Measurements from ENCODE around the gene PINK1. TPM values are rescaled to one million over a fixed set of nuclear protein-coding genes. Genes with fewer than 3 reads are reported as not detected.

Gene PINK1
- 1 to 10 TPM; 6.6 TPM for total RNA-seq

DNA sequence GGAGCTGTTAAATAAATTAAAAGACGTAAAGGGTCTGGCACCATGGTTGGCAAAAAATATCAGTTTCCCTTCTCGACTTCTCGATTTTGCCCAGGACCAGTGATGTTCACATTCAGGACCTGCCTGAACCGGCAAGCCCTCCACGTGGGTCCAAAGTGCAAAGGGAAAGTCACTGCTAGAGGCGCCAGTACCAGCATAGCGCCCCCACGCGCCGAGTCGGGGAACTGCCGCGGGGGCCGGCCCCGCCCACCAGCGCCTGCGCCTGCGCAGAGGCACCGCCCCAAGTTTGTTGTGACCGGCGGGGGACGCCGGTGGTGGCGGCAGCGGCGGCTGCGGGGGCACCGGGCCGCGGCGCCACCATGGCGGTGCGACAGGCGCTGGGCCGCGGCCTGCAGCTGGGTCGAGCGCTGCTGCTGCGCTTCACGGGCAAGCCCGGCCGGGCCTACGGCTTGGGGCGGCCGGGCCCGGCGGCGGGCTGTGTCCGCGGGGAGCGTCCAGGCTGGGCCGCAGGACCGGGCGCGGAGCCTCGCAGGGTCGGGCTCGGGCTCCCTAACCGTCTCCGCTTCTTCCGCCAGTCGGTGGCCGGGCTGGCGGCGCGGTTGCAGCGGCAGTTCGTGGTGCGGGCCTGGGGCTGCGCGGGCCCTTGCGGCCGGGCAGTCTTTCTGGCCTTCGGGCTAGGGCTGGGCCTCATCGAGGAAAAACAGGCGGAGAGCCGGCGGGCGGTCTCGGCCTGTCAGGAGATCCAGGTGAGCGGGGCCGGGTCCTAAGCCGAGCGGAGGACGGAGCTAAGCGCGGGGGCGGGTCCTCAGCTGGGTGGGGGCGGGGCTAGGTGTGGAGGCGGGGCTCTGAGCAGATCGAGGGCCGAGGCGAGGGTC is at the start of gene PINK1:
Gene PINK1, plus strand, starts transcription at position 269 of the 875 bp plus-strand sequence. Its CDS starts 91 bp downstream, at position 360.
- no peaks in the 10 kb centered on the region for H3K9me3 Mint-ChIP-seq
- H3K27ac Mint-ChIP-seq = peak within 1 kb of the TSS; percentile 44
- H3K4me1 Mint-ChIP-seq = peaks cover 14% of the 10 kb centered on the region
- H3K27me3 Mint-ChIP-seq = peaks cover 9% of the 10 kb centered on the region
- ChIA-PET CTCF (interaction anchor here (0.6 to 3.5 kb wide), 27 partner anchors 8 to 750 kb away, joined by 3 to 37 read pairs (median 4); partner anchors contain the start of genes CDA, DDOST and MUL1), POLR2A (interaction anchor here (0.8 to 2.7 kb wide), 11 partner anchors 13 to 153 kb away, joined by 3 to 19 read pairs (median 4); partner anchors contain the start of genes CDA, DDOST and HP1BP3)
- H3K4me3 Mint-ChIP-seq = peak within 1 kb of the TSS; percentile 77
- peak; percentile 90 for DNase-seq
- H3K36me3 Mint-ChIP-seq (ENCODE audit: low read depth) = no peaks in the 10 kb centered on the region

DNA sequence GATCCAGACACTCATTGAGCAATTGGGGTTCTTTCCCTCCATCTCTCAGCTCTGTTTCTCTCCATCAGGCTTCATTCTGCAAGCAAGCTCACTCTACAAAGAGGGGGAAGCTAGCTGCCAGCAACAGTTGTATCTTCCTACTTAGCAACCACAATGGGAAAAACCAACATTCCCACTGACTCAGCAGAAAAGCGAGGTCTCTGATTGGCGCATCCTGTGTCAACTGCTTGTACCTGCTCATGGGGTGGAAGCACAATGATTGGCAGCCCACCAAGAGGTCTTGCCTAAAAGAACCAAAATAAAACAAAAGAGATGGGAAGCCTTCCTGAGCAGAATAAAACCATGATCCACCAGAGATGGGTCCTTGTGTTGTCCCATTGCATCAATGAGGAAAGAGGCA is 48.4 kb upstream of the PINK1 start:
- Mint-ChIP-seq H3K27me3 (peaks cover 31% of the 10 kb centered on the region), H3K9me3 (no peaks in the 10 kb centered on the region), H3K4me1 (peaks cover 15% of the 10 kb centered on the region), H3K4me3 (no peak overlapping the region), H3K27ac (no peak overlapping the region), H3K36me3 (ENCODE audit: low read depth) (no peaks in the 10 kb centered on the region)
- ChIA-PET POLR2A (no interaction called here), CTCF (interaction anchor here (1.9 kb wide), 1 partner anchor 10 kb away, joined by 7 read pairs; no protein-coding TSS in a partner anchor)
- no peak for DNase-seq

- H3K27ac Mint-ChIP-seq = no peak overlapping the region
- peaks cover 15% of the 10 kb centered on the region for H3K4me1 Mint-ChIP-seq
- no peaks in the 10 kb centered on the region for H3K9me3 Mint-ChIP-seq
- H3K27me3 Mint-ChIP-seq = peaks cover 44% of the 10 kb centered on the region
- DNase-seq = no peak
- no peaks in the 10 kb centered on the region for H3K36me3 Mint-ChIP-seq (ENCODE audit: low read depth)
- CTCF ChIA-PET = interaction anchor here (1.0 to 1.9 kb wide), 4 partner anchors 12 to 609 kb away, joined by 3 to 7 read pairs (median 4); no protein-coding TSS in a partner anchor
- POLR2A ChIA-PET = no interaction called here
- H3K4me3 Mint-ChIP-seq = no peak overlapping the region
Measured at GRCh38 chr1:20586953-20587660, 46.2 kb upstream of the PINK1 start.

DNA sequence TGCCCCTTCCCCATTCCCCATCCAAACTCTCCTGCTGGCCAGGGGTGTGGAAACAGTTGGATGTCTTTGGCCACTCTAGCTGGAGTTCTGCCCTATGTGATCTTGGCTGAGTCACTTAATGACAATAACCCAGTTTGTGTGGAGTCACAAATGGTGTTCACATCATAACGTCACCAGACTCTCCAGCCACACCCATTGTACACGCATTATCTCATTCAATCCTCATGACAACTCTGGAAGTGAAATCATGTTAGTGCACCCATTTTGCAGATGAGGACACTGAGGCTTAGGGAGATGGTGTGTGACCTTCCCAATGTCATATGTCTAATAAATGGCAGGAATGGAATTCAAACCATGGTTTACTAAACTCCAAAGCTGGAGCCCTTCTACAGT is 45.6 kb upstream of the PINK1 start:
- no peaks in the 10 kb centered on the region for H3K36me3 Mint-ChIP-seq (ENCODE audit: low read depth)
- H3K27me3 Mint-ChIP-seq = peaks cover 48% of the 10 kb centered on the region
- no peaks in the 10 kb centered on the region for H3K9me3 Mint-ChIP-seq

GRCh38 chr1:20588634-20589225 is 44.5 kb upstream of the PINK1 start, which contains the start of gene CDA:
TSS of gene CDA (plus strand) at chr1:20589097. CDS start at chr1:20589130, 33 bp downstream.
- Mint-ChIP-seq H3K27ac (no peak within 1 kb of the TSS), H3K36me3 (ENCODE audit: low read depth) (no peaks in the 10 kb centered on the region), H3K4me1 (peaks cover 15% of the 10 kb centered on the region), H3K27me3 (peaks cover 46% of the 10 kb centered on the region), H3K4me3 (no peak within 1 kb of the TSS), H3K9me3 (no peaks in the 10 kb centered on the region)
- POLR2A ChIA-PET = interaction anchor here (1.2 kb wide), 2 partner anchors 45 to 72 kb away, joined by 3 to 4 read pairs; partner anchors contain the start of gene DDOST
- CTCF ChIA-PET = interaction anchor here (0.6 to 1.5 kb wide), 5 partner anchors 14 to 644 kb away, joined by 3 to 4 read pairs (median 3); no protein-coding TSS in a partner anchor
- DNase-seq = peak; percentile 22

More for the DNA sequence above, 45.6 kb upstream of the PINK1 start:
- POLR2A ChIA-PET = no interaction called here
- no peak overlapping the region for H3K4me3 Mint-ChIP-seq
- CTCF ChIA-PET = interaction anchor here (1.3 to 1.5 kb wide), 2 partner anchors 43 to 45 kb away, joined by 3 to 4 read pairs; no protein-coding TSS in a partner anchor
- H3K27ac Mint-ChIP-seq = no peak overlapping the region
- no peak for DNase-seq
- H3K4me1 Mint-ChIP-seq = peaks cover 15% of the 10 kb centered on the region

GRCh38 chr1:20589331-20590278 is 43.7 kb upstream of the PINK1 start:
- ChIA-PET POLR2A (interaction anchor here (1.2 kb wide), 2 partner anchors 45 to 71 kb away, joined by 3 to 4 read pairs; partner anchors contain the start of gene DDOST), CTCF (interaction anchor here (0.6 to 1.5 kb wide), 3 partner anchors 14 to 44 kb away, joined by 3 to 4 read pairs (median 3); no protein-coding TSS in a partner anchor)
- Mint-ChIP-seq H3K27me3 (peaks cover 46% of the 10 kb centered on the region), H3K36me3 (ENCODE audit: low read depth) (no peaks in the 10 kb centered on the region), H3K4me3 (no peak overlapping the region), H3K4me1 (peaks cover 15% of the 10 kb centered on the region), H3K27ac (no peak overlapping the region), H3K9me3 (no peaks in the 10 kb centered on the region)
- no peak for DNase-seq

- Mint-ChIP-seq H3K27me3 (peaks cover 47% of the 10 kb centered on the region), H3K4me1 (peaks cover 15% of the 10 kb centered on the region), H3K4me3 (no peak overlapping the region), H3K36me3 (ENCODE audit: low read depth) (no peaks in the 10 kb centered on the region), H3K27ac (no peak overlapping the region), H3K9me3 (no peaks in the 10 kb centered on the region)
- CTCF ChIA-PET = interaction anchor here (0.6 to 1.5 kb wide), 2 partner anchors 14 to 44 kb away, joined by 3 to 4 read pairs; no protein-coding TSS in a partner anchor
- no peak for DNase-seq
- POLR2A ChIA-PET = no interaction called here
Measured at GRCh38 chr1:20590306-20590777, 42.9 kb upstream of the PINK1 start.

- no peak overlapping the region for H3K27ac Mint-ChIP-seq
- no peak overlapping the region for H3K4me3 Mint-ChIP-seq
- H3K36me3 Mint-ChIP-seq (ENCODE audit: low read depth) = no peaks in the 10 kb centered on the region
- POLR2A ChIA-PET = no interaction called here
- H3K27me3 Mint-ChIP-seq = peaks cover 37% of the 10 kb centered on the region
- peaks cover 10% of the 10 kb centered on the region for H3K4me1 Mint-ChIP-seq
- no peak for DNase-seq
- no peaks in the 10 kb centered on the region for H3K9me3 Mint-ChIP-seq
- CTCF ChIA-PET = interaction anchor here (1.0 kb wide), 1 partner anchor 39 kb away, joined by 3 read pairs; the partner anchor contains the start of gene PINK1
Measured at GRCh38 chr1:20593756-20594155, 39.5 kb upstream of the PINK1 start.

GRCh38 chr1:20594746-20595145 is 38.5 kb upstream of the PINK1 start:
- no peak for DNase-seq
- Mint-ChIP-seq H3K4me3 (no peak overlapping the region), H3K27ac (no peak overlapping the region), H3K27me3 (peaks cover 27% of the 10 kb centered on the region), H3K36me3 (ENCODE audit: low read depth) (no peaks in the 10 kb centered on the region), H3K4me1 (no peaks in the 10 kb centered on the region), H3K9me3 (no peaks in the 10 kb centered on the region)
- ChIA-PET CTCF (interaction anchor here (1.4 kb wide), 1 partner anchor 20 kb away, joined by 6 read pairs; no protein-coding TSS in a partner anchor), POLR2A (interaction anchor here (0.9 kb wide), 1 partner anchor 66 kb away, joined by 3 read pairs; no protein-coding TSS in a partner anchor)

DNA sequence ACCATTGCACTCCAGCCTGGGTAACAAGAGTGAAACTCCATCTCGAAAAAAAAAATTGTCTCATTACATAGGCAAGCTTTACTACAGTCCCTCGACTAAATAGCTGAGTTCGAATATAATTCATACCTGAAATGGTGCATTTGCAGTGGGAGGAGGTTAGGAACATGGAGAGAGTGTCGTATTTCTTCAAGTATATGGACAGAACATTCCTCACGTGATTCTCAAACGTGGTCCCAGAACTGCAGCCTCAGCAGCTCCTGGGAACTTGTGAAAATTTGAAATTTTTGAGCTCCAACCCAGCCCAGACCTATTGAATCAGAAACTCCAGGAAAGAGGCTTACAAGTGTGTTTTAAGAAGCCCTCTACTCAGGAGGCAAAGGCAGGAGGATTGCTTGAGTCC is 37.2 kb upstream of the PINK1 start:
- H3K27me3 Mint-ChIP-seq = peaks cover 20% of the 10 kb centered on the region
- H3K4me1 Mint-ChIP-seq = no peaks in the 10 kb centered on the region
- POLR2A ChIA-PET = no interaction called here
- H3K4me3 Mint-ChIP-seq = no peak overlapping the region
- DNase-seq = no peak
- CTCF ChIA-PET = interaction anchor here (0.7 to 1.4 kb wide), 3 partner anchors 21 to 101 kb away, joined by 3 to 6 read pairs (median 4); partner anchors contain the start of gene PINK1
- H3K27ac Mint-ChIP-seq = no peak overlapping the region
- H3K36me3 Mint-ChIP-seq (ENCODE audit: low read depth) = no peaks in the 10 kb centered on the region
- H3K9me3 Mint-ChIP-seq = no peaks in the 10 kb centered on the region

- POLR2A ChIA-PET = no interaction called here
- CTCF ChIA-PET = no interaction called here
- H3K4me1 Mint-ChIP-seq = no peaks in the 10 kb centered on the region
- H3K27ac Mint-ChIP-seq = no peak overlapping the region
- no peaks in the 10 kb centered on the region for H3K36me3 Mint-ChIP-seq (ENCODE audit: low read depth)
- H3K27me3 Mint-ChIP-seq = peaks cover 10% of the 10 kb centered on the region
- H3K9me3 Mint-ChIP-seq = no peaks in the 10 kb centered on the region
- no peak for DNase-seq
- H3K4me3 Mint-ChIP-seq = no peak overlapping the region
Measured at GRCh38 chr1:20597650-20598049, 35.6 kb upstream of the PINK1 start.
